Activated CD4-positive, alpha-beta T cell treated with anti-CD3 and anti-CD28 coated beads for 1 hour (primary cell): ENCODE results near the gene TSSK2.

Experiments
- DNase-seq: peaks from one replicate; pipeline ENCODE4 v3.0.0-alpha.2; 2020

The TSSK2 gene

DNA sequence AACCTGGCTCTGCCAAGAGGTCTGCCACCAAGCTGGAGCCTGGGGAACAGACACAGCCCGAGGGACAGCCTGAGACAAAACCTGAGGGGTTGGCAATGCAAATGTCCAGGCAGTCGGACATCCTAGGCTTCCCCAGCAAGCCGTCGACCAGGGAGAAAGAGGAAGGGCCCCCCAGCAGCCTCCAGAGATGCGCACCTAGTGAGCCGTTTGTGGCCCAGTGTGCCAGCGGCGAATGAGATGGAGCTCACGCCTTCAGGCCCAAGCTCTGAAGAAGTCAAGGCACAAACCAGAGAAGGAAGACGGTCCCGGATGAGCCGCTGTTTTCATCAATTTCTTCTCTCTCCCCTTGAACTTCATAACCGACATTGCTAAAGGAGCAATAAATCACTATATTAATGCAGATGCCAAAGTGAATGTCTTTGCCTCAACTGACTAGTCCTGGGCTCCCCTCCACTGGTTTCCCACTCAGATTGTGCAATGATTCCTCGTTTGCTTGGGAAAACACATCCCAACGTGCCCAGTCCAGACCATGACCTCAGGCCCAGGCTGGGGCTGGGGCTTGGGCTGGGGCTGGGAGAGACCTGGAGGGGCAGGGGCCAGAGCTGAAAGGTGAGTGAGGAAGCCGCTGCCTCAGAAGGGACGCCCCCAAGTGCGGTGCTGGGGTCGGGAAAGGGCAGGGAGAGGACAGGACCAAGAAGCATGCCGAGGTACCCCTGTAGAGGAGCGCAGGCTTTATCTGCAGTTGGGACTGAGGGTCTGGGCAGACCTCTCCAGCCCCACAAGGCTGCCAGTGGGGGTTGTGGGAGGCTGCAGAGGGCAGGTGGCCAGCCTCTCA is 5.4 kb upstream of the TSSK2 start:
- no peak for DNase-seq

DNA sequence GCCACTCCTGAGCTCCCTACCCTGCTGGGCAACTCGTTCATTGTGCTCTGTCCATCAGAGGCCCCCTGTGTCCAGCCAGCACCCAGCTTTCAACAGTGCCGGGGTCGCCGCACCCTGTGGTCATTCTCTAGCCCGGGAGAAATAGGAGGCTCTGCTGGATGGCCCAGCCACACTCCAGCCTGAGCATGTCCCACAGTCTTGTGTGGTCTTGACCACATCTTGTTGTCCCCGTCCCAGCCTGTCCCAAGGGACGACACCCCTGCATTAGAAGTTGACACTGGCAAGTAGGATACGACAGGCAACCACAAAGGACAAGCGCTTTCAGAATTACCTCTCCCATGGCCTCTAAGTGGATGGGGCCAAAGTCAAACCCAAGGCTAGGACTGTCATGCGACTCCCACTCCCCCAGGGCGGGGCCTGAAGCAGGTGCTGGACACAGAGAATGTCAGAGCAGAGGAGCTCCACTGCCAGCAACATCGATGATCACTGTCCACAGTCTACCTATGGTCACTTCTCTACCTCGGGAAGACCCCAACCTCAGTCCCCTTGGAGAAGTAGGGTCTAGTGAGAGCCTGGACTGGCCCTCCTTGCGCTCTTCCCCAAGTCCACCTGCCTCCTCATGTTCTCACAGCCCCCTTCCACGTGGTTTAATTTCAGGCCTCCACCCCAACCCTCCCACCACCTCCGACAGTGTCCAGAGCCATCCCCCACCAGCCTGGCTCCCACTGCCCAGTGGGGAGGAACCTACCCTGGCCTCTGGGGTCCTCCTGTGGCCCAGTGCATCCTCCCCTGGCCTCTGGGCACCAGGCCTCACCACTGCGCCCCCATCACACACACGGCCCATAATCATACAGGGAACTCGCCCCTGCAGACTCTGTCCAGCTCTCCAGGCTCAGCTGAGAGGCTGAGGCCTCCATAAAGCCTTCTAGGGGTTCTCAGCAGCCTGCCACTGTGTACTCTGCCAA is 4.5 kb upstream of the TSSK2 start:
- no peak for DNase-seq

DNA sequence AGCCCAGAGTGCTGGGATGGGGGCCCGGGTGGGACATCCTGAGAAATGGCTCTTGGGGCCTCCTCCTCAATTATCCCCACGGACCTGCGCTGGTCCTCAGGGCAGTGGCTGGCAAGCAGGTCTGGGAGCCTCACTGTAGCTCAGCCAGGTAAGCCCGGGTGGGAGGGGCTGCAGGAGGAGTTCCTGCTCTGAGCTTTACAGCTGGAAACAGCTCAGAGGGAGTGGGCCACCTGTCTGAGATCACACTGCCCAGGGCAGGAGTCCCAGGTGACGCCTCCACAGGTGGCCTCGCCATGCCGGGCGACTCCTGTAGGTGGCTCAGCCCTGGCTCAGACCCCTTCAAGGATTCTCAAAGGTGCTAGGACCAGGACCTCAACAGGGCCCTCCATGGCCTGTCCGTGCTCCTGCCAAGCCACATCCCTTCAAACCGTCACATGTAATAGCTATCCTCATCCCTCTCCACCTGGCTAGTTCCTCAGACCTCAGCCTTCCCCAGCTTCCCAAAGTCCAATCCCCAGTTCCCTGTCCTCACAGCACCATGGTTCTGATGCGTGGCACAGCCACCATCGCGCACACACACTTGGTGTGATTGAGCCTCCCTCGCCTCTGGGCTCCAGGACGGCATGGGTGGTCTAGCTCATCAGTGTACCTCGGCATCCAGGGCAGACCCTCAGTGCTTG is 3.6 kb upstream of the TSSK2 start:
- no peak for DNase-seq

DNA sequence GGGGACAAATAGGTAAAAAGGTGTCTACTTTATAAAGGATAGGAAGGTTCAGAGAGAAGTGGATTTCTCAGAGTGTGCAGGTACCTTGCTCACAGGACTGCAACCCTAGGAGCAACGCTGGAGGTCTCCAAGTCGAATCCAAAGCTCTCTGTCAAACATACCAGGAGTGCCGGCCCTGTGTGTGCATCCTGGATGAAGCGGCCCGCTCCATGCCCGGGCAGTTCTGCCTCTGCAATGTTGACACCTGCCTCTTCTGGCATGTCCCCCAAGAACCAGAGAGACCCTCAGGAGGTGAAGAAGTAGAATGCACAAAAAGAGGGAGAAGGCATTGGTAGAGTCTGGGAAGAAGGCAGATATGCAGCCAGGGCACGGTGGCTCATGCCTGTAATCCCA is 3.1 kb upstream of the TSSK2 start:
- no peak for DNase-seq

DNA sequence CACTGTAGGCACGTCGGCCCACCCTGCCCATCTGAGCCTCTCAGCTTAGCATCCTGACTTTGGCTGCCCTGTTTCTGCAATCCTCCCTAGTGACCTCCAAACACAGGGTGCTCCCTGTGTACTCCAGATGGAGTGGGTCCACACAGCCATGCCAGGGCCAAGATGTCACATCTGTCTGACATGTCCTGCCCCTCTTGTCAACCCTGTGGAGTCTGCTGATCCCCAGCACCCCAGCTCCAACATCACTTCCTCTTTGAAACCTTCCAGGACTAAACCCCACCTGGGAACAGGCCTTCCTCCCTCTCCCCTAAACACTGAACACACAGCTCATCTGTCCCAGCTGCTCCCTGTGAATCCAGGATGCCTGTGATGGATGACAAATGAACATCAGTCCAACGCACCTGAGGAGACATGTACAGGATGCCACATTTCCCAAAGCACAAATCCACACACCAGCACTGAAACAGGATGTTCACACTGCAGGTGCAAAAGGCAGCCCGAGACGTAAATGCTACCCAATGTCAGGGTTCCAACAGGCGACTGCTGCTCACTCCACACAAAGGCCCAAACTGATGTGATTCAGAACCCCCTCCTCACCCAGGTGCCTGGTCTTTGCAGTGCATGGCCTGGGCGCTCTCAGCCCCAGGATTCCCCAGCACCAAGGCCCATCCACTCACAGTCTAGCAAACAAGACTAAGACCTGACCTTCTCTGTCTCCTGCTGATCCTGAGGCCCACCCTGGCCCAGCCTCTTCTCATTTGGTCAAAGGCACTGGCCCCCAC is 2.0 kb upstream of the TSSK2 start:
- no peak for DNase-seq

DNA sequence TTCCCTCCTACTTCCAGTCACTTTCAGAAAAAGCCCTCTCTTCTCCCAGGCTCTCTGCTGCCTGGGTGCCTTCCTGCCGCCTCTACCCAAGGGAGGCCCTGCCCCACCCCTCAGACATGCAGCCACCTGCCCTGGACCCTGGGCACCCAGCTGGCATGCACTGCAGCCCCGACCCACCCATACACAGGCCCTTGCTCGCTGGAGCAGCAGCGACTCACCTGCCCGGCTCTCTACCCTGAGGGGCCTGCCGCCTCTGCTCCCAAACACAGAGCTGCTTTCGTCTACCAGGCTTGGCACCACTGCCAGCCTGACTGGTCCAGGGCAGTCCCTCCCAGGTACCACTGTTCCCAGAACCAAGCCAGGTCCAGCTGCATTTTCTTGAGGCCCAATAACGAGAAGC is 1.2 kb upstream of the TSSK2 start:
- no peak for DNase-seq

DNA sequence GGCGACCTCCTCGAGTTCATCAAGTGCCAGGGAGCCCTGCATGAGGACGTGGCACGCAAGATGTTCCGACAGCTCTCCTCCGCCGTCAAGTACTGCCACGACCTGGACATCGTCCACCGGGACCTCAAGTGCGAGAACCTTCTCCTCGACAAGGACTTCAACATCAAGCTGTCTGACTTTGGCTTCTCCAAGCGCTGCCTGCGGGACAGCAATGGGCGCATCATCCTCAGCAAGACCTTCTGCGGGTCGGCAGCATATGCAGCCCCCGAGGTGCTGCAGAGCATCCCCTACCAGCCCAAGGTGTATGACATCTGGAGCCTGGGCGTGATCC is 542 bp downstream of the TSSK2 start:
- no peak for DNase-seq

DNA sequence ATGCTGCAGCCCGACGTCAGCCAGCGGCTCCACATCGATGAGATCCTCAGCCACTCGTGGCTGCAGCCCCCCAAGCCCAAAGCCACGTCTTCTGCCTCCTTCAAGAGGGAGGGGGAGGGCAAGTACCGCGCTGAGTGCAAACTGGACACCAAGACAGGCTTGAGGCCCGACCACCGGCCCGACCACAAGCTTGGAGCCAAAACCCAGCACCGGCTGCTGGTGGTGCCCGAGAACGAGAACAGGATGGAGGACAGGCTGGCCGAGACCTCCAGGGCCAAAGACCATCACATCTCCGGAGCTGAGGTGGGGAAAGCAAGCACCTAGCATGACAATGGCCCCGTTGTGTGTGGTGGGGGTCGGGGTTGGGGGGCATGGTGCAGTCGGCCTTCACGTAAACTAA is 1.0 kb downstream of the TSSK2 start:
- no peak for DNase-seq

DNA sequence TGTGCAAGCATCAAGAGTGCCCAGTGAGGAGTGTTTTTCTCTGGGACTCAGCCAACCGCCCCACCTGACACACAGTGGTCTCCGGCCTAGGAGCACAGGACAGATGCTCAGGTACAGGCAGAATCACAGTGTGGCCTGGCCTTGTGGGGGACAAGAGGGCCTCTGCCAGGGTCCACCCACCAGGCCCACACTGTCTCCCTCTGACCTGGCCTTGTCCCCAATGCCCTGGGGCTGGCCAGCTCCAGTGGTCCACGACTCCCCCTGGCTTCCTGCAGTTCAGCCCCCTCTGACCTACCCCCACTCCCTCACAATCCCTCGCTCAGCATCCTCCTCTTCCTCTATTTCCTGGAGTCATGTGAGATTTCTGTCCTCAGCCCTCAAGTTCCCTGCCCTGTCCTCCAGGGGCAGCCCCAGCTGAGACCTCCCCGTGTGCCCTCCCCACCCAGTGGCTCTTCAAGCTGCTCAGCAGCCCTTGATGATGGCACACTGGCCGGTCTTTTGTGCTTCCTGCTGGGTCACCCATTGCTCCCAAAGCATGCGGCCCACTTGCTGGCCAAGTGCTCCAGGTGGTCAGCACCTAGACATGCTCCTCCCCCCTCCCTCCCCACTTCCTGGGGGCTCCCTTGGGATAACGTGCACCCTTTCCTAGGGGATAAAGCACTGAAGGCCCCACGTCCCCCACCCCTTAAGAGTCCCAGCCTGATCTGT is 1.7 kb downstream of the TSSK2 start:
- no peak for DNase-seq

DNA sequence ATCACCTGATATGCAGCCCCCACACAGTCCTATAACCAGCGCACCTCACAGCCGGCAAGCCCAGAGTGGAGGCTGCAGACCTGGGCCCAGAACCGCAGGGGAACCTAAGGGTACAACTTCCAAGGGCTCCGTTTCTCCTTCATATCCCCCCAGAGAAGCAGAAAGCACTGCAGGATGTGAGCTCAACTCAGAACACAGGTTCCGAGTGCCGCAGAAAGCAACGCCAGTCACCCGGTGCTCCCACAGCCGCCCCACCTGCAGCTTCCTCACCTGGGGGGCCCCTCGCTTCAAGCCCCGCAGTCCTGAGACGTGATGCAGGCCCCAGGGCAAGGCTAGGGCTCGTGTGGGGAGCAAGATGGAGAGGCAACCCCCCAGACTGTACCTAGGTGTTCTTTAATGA is 2.5 kb downstream of the TSSK2 start:
- DNase-seq: no peak

DNA sequence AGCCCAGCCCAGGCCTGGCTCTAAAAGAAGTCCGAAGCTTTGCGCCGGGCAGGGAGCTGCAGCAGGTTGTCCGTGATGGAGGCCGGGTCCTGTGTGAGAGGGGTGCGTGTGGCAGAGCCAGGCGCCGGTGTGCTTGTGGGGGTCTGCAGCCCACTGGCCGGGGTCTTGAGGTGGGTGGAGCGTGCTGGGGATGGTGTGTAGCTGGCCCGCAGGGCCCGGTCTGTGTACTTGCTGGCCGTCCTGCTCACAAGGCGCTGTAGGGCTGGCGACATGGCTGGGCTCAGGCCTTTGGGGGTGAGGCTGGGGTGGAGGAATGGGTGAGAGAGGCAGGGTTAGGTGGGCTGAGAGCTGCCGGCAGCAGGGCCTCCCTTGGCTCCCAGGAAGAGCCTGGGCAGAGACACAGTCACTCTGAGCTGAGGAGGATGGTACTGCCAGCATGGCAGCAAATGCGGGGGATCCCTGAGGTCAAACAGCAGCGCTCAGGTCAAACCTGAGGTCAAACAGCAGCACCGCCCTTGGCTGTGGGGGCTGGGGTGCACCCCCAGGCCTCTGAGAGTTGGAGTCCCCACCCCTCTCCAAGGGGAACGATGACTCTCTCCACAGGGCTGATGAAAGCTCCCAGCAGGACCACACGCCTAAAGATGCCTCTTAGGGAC is 3.2 kb downstream of the TSSK2 start:
- DNase-seq: no peak

DNA sequence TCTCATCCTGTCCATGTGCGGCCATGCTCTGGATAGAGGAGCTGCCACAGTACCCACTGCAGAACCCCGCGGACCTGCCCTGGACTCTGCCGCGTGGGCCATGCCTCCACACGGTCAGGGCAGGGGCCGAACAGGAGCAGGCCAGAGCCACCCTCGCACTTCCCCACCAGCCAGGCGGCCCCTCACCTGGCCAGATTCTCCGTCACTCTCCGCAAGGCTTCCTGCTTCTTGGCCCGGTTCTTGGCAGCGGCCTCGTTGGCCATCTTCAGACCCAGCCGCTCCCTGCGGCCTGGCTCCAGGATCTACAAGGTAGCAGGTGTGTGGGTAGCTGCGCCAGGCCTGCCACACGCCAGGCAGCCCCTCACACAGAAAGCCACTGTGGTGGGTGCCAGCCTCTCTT is 3.8 kb downstream of the TSSK2 start:
- DNase-seq: no peak

DNA sequence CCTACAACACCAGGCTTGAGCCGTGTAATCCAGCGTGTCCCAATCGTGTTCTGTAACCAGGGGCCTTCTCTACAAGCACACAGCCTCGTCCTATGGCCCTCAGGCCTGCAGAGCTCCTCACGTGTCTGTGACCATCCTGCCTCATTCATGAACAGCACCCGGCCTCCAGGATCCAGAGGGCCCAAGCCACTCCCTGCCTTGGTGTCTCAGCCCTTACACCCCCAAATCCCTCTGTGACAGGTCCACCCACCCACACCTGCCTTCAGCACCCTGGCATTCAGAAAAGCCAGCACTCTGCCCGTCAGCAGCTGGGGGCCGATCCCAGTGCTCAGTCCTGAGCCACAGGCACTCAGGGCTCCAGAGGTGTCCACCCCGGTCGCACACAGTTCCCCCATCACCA is 5.8 kb downstream of the TSSK2 start:
- DNase-seq: no peak

DNA sequence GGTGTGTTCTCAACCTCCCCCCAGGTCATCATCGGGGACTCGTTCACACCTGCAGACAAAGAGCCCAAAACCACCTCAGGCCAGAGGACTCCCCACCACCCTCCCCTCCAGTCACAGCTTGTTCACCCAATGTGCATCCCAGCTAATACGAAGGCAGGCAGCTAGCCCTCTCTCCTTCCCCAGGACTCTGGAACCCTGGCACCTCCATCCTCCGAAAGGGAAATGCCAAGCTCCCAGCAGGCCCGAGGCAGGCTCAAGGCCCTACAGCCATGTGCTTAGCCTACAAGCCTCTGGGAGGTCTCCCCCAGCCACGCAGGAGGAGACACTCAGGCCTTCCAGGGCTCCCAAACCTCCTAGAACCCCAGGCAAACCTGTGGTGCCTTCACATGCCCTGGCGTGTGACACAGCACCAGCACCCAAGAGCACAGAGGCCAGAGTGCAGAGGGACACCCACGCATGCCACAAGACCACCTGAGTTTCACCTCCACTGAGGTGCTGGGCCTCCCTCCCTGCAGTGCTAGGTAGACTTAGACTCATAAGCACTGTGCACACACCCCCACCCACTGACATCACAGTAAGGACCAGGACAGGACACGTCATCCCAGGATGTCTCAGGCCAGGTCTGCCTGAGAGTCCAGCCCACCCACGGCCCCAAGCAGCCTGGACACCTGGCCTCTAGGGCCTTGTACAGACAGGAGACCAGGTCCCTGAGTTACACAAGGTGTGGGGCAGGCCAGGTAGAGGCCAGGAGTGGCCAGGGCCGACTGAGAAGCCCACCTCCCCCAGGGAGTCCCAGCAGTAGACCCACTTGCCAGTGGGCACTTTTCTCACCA is 6.5 kb downstream of the TSSK2 start:
- DNase-seq: no peak

DNA sequence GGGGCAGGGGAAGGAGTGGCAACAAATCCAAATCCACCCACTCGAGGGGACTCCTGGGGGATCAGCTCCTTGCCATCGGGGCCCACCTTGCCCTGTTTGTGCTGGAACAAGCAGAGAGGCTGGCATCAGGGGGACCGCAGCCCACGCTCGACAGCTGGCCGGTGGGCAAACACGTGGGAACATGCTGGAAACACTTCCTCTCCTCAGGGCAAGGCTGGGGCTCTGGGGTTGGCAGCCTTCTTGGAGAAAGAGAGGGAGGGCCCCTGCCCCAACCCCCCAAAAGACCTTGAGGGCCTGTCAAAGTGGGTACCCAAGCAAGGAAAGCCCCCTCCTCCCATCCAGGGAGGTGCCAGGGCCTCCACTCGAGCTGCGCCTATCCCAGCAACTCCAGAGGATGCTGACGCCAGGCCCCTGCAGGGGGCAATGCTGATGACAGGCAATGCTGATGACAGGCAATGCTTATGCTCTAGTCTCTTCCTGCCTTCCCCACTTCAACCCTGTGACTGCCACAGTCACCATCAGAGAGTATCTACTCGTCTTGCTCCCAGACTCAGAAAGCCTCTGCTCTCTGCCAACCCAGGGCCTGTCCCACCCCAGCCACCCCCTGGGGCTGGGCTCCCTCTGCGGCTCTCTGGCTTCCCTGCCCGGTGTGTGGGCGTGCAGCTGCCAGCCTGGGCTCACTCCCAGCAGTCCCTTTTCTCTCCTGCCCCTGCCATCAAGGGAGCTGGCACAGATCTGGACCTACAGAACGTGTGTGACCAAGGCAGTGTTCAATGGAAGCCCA is 7.3 kb downstream of the TSSK2 start:
- no peak for DNase-seq

DNA sequence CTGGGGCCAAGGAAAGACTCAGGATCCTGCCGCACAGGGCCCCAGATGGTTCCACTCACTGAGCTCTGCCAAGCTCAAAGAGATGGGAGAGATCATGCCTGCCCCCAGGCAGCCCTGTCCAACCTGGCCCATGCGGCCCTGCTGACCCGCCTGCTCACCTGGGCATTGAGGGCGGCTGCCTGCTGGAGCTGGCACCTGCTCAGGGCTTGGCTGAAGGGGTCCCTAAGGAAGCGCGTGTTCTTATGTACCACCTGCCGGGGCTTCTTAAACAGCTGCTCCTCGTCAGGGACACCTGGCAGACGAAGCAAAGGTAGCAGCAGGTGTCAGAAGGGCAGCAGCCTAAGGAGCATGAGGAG is 7.9 kb downstream of the TSSK2 start:
- DNase-seq: no peak

DNA sequence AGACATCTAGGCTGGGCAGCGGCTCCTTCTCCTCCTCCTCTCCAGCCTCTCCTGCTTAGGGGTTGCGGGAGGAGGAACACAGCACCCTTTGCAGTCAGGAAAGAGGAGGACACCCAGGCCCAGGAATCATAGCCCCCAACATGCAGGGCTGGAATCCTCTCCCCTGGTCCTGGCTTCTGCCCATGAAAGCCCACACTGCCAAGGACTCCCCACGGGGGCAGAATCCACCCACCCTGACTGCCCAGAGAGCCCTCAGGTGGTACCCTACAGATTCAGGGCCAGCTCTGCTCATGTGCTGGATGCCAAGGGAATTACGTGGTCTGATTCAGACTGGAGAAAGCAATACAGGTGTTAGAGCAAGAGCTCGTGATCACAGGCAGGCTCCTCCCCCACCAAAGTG is 8.9 kb downstream of the TSSK2 start:
- DNase-seq: no peak

DNA sequence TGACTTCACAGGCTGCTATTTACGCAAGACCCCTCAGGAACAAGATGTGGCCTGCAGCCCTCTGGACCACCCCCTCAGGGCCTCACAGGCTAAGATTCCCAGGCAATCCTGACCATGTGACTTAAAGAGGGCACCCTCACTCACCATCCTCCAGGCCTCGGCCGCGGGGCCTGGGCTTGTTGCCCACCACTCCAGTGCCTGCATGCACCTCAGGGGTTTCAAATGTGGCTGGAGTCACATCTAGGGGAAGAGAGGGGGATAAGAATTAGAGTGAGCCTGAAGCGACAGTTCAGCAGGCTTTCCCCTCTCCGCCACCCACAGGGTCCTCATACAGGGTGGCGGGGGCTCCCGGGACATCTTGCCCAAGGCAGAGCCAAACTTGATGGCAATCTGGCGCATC is 11.3 kb downstream of the TSSK2 start:
- no peak for DNase-seq

DNA sequence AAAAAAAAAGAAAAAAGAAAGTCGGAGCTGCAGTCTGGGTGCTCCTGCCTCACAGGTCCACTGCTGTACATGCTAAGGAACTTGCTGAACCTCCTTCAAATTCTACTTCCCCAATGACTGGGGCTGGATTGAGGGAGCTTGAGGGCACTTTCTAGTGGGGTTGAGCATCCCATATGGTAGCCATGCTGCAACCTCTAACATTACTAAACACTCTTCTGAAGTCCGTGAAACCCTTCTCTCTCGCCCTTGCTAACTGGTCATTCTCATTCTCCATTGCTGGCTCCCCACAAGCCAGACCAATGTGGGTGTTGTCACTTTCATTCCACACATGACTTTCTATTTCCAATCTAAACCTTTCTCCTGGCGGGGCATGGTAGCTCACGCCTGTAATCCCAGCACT is 12.1 kb downstream of the TSSK2 start:
- DNase-seq: no peak

DNA sequence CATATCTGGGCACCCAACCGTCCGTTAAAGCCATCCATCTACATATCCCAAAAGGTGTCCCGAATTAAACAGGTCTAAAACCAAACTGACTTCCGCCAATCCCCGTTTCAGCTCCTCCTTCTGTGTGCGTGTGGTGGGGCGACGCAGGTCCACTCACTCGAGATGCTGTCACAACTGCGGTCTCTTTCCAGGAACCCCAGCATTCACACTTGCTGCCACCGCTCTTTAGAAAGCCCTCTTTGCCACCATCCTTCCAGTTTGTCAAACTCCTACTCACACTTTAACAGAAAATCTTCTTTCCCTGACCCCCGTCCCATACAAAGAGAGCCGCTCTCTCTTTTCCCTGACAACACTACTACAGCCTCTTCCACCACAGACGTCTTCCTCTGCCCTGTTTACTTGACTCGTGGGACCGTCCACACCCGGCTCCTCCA is 12.9 kb downstream of the TSSK2 start:
- no peak for DNase-seq
